SK-N-SH (cell line): Measurements from ENCODE around the gene UTP25.
"Not testable (repeated sequence)": the region's sequence is repeated elsewhere in the genome, so short reads cannot be mapped to it uniquely, and the experiment has no call there.

Source experiments
- FOXJ3 ChIP-seq: sonication (generic); formaldehyde crosslinking; IDR thresholded peaks from 2 replicates; pipeline ENCODE4 v1.5.1; 2020; ENCODE audit warnings: mild to moderate bottlenecking, missing genetic modification reagents
- YY1 ChIP-seq: IDR thresholded peaks from 2 replicates; pipeline ENCODE4 v1.4.0; 2012; ENCODE audit warnings: low read depth, mild to moderate bottlenecking
- TF ChIP-seq, protein P1 (sequence below): fragments of 200-600 bp; sonication (generic); IDR thresholded peaks from 2 replicates; pipeline ENCODE4 v1.6.1; 2017; ENCODE audit warnings: antibody characterized with exemption, mild to moderate bottlenecking, moderate library complexity

GRCh38 chr1:209793711-209794110, 34.1 kb upstream of the UTP25 start:
- TF ChIP-seq, protein P1, sequence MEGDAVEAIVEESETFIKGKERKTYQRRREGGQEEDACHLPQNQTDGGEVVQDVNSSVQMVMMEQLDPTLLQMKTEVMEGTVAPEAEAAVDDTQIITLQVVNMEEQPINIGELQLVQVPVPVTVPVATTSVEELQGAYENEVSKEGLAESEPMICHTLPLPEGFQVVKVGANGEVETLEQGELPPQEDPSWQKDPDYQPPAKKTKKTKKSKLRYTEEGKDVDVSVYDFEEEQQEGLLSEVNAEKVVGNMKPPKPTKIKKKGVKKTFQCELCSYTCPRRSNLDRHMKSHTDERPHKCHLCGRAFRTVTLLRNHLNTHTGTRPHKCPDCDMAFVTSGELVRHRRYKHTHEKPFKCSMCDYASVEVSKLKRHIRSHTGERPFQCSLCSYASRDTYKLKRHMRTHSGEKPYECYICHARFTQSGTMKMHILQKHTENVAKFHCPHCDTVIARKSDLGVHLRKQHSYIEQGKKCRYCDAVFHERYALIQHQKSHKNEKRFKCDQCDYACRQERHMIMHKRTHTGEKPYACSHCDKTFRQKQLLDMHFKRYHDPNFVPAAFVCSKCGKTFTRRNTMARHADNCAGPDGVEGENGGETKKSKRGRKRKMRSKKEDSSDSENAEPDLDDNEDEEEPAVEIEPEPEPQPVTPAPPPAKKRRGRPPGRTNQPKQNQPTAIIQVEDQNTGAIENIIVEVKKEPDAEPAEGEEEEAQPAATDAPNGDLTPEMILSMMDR = not testable (repeated sequence)
- TF ChIP-seq YY1; FOXJ3 (CRISPR knock-in tag): not testable (repeated sequence)
